ENCODE data around the gene NPTN.

NPTN gene

DNA sequence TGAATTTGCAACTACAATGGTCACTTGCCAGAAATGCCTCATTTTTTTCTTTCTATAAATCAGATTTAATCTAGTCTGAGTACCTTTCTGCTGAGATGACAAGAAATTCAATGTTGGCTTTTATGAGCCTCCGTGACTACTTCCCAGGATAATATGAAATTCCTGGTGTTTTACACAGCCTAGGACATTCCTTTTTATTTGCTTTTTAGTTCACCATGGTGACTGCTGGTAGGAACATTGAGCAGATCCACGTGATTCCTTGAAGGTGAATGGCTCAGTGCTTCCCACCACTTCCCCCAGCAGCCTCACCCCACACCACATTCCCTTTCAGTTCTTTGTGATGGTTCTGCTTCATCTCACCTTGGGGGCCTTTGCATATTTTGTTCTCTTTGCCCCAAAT lies 4.3 kb upstream of the NPTN start:
- Histone ChIP-seq H3K4me1 (ENCODE audit: insufficient read depth, low read length, severe bottlenecking) (peaks cover 9% of the 10 kb centered on the region), H3K9ac (ENCODE audit: low read length) (no peak overlapping the region), H2AFZ (ENCODE audit: low read length) (no peak overlapping the region), H3K27me3 (ENCODE audit: insufficient read depth, low read length) (peaks cover 6% of the 10 kb centered on the region; the same call in 1 of the 2 replicates), H3K27ac (ENCODE audit: low read depth, low read length, poor library complexity, severe bottlenecking) (no peak overlapping the region), H3K79me2 (ENCODE audit: insufficient read depth, low read length) (0 out of 2 replicates have a peak, but pooled peaks cover under 1% of the 10 kb centered on the region), H4K20me1 (ENCODE audit: insufficient read depth, low read length) (no peaks in the 10 kb centered on the region), H3K36me3 (ENCODE audit: insufficient read depth, low read length) (no peaks in the 10 kb centered on the region), H3K4me3 (ENCODE audit: low read depth, low read length, poor library complexity, severe bottlenecking) (no peak overlapping the region), H3K4me2 (ENCODE audit: low read length) (no peak overlapping the region), H3K9me2 (ENCODE audit: low read depth, low read length) (no peaks in the 10 kb centered on the region), H3K9me3 (ENCODE audit: low read length) (no peaks in the 10 kb centered on the region), H3F3A (ENCODE audit: insufficient read depth, low read length) (no peaks in the 10 kb centered on the region)
- TF ChIP-seq EZH2 (IDR thresholded peaks at IDR 0.05; ENCODE audit: borderline replicate concordance, low read length) (no peak), CTCF (IDR thresholded peaks at IDR 0.05; ENCODE audit: low read length) (no peak)

DNA sequence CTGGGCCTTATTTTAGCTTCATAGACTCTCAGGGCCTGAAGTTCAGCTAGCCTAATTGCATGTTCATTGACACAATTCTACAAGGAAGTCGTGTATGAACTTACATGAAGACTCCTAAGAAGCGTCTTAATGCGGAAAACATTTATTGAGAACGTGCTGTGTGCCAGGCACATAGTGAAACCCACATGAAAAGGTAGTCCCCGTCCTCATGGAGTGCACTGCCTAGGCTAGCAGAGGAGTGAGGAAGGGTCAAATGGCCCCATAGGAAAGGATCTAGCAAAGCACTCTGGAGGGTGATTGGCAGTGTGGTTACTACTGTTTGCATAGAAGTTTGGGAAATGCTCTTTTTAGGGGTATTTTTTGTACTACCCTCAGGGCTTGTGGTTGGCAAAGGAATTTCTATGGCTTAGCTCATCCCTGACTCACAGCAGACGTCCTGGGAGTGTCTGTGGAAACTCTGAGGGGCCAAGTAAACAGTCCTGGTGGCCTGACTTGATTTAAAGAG lies 854 bp upstream of the NPTN start:
- Histone ChIP-seq H3F3A (ENCODE audit: insufficient read depth, low read length) (no peaks in the 10 kb centered on the region), H3K79me2 (ENCODE audit: insufficient read depth, low read length) (peaks cover 36% of the 10 kb centered on the region), H3K27ac (ENCODE audit: low read depth, low read length, poor library complexity, severe bottlenecking) (no peak overlapping the region), H3K27me3 (ENCODE audit: insufficient read depth, low read length) (no peaks in the 10 kb centered on the region), H3K4me2 (ENCODE audit: low read length) (peak overlapping the region; percentile 86), H3K9ac (ENCODE audit: low read length) (peak overlapping the region; percentile 80), H3K9me2 (ENCODE audit: low read depth, low read length) (no peaks in the 10 kb centered on the region), H3K9me3 (ENCODE audit: low read length) (no peaks in the 10 kb centered on the region), H2AFZ (ENCODE audit: low read length) (peak overlapping the region; percentile 76; the same call in 1 of the 2 replicates), H3K36me3 (ENCODE audit: insufficient read depth, low read length) (no peaks in the 10 kb centered on the region), H3K4me3 (ENCODE audit: low read depth, low read length, poor library complexity, severe bottlenecking) (peak overlapping the region; percentile 88), H4K20me1 (ENCODE audit: insufficient read depth, low read length) (no peaks in the 10 kb centered on the region), H3K4me1 (ENCODE audit: insufficient read depth, low read length, severe bottlenecking) (peaks cover 43% of the 10 kb centered on the region)
- no peak for TF ChIP-seq CTCF (IDR thresholded peaks at IDR 0.05; ENCODE audit: low read length)
- no peak for TF ChIP-seq EZH2 (IDR thresholded peaks at IDR 0.05; ENCODE audit: borderline replicate concordance, low read length)

- Histone ChIP-seq H3K27me3 (ENCODE audit: insufficient read depth, low read length) (no peaks in the 10 kb centered on the region), H3K4me1 (ENCODE audit: insufficient read depth, low read length, severe bottlenecking) (peaks cover 46% of the 10 kb centered on the region), H3K4me2 (ENCODE audit: low read length) (peak overlapping the region; percentile 71), H3K9ac (ENCODE audit: low read length) (peak overlapping the region; percentile 74), H3K9me2 (ENCODE audit: low read depth, low read length) (no peaks in the 10 kb centered on the region), H2AFZ (ENCODE audit: low read length) (no peak overlapping the region), H3F3A (ENCODE audit: insufficient read depth, low read length) (no peaks in the 10 kb centered on the region), H3K27ac (ENCODE audit: low read depth, low read length, poor library complexity, severe bottlenecking) (no peak overlapping the region), H3K36me3 (ENCODE audit: insufficient read depth, low read length) (no peaks in the 10 kb centered on the region), H3K79me2 (ENCODE audit: insufficient read depth, low read length) (peaks cover 48% of the 10 kb centered on the region), H4K20me1 (ENCODE audit: insufficient read depth, low read length) (no peaks in the 10 kb centered on the region), H3K9me3 (ENCODE audit: low read length) (no peaks in the 10 kb centered on the region), H3K4me3 (ENCODE audit: low read depth, low read length, poor library complexity, severe bottlenecking) (peak overlapping the region; percentile 88)
- TF ChIP-seq EZH2 (IDR thresholded peaks at IDR 0.05; ENCODE audit: borderline replicate concordance, low read length), result no peak
- TF ChIP-seq CTCF (IDR thresholded peaks at IDR 0.05; ENCODE audit: low read length), result no peak
Observed at GRCh38 chr15:73632670-73633058, 525 bp downstream of the NPTN start.

Data from OCI-LY1 (cell line).